ENCODE results near the gene BTF3L4.
"Not testable (repeated sequence)": the region's sequence is repeated elsewhere in the genome, so short reads cannot be mapped to it uniquely, and the experiment has no call there.

Gene BTF3L4

DNA sequence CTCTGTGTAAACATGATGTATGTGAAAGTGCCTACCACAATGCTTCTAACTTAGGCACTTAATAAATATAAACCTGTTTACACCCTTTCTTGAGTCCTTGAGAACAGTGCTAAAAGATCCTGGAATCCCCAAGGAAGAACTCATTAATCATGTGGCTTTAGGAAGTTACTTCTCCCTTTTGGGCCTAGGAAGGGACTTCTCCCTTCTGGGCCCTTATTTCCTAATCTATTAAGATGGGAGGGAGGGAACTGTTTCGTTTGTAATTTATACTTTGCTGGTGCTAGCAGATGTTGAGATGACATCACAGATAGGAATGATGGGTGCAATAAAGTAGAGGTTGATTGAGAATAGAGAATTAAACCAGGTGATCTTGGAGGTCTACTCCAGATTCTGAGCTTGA, 1.2 kb downstream of the BTF3L4 start:
- DNase-seq (ENCODE audit: insufficient read length) (no peak), FAIRE-seq (no peak)
- TF ChIP-seq TAF1 (IDR thresholded peaks at IDR 0.05; ENCODE audit: borderline replicate concordance, low read depth, low read length): no peak
- no peak for TF ChIP-seq POLR2AphosphoS5 (IDR thresholded peaks at IDR 0.05; ENCODE audit: low read depth, low read length)
- no peak for TF ChIP-seq POLR2A (IDR thresholded peaks at IDR 0.05; ENCODE audit: low read depth, low read length)

DNA sequence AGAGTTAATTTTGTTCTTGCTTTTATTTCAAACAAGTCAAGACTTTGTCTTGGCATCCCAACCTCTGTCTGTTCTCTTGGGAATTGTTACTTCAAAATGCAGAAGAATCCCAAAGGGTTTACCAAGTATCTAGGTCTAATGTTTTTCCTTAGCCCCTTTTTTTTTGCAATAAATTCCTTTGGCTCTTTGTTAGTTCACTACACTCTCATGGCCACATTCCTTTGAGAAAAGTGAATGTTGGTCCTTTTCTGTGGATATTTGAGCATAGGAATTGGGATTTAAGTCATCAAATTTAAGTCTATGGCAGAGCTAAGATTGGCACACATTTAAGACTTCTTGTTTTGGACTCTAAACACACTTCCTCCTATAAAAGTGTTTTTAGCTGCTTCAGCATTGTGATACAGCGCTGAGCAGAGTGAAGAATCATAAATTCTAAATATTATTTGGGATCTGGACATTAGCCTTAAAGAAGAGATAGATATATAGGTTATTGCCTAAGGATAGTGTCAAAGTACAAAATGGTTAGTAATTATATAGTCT, 1.9 kb downstream of the BTF3L4 start:
- DNase-seq (ENCODE audit: insufficient read length) (no peak), FAIRE-seq (no peak)
- no peak for TF ChIP-seq TAF1 (IDR thresholded peaks at IDR 0.05; ENCODE audit: borderline replicate concordance, low read depth, low read length)
- no peak for TF ChIP-seq POLR2A (IDR thresholded peaks at IDR 0.05; ENCODE audit: low read depth, low read length)

DNA sequence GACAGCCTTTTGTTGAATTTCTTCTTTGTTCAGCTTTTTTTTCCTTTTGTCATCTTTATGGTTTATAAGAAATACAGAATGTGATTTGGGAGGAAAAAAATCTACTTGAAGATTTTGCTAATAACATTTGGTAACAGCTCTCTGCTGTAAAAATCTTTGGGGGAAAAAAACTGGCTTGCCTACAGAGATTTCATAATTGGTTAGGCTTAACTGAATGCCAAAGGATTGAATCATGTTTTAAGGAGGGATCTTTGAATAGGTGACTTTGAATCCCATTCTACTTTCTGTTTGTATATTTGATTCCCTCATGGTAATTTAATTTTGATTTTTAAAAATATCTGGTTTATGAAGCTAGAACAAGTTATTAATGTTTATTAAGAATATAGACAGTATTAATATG, 3.2 kb downstream of the BTF3L4 start:
- no peak for FAIRE-seq
- no peak for DNase-seq (ENCODE audit: insufficient read length)
- no peak for TF ChIP-seq POLR2AphosphoS5 (IDR thresholded peaks at IDR 0.05; ENCODE audit: low read depth, low read length)
- no peak for TF ChIP-seq POLR2A (IDR thresholded peaks at IDR 0.05; ENCODE audit: low read depth, low read length)
- no peak for TF ChIP-seq TAF1 (IDR thresholded peaks at IDR 0.05; ENCODE audit: borderline replicate concordance, low read depth, low read length)

DNA sequence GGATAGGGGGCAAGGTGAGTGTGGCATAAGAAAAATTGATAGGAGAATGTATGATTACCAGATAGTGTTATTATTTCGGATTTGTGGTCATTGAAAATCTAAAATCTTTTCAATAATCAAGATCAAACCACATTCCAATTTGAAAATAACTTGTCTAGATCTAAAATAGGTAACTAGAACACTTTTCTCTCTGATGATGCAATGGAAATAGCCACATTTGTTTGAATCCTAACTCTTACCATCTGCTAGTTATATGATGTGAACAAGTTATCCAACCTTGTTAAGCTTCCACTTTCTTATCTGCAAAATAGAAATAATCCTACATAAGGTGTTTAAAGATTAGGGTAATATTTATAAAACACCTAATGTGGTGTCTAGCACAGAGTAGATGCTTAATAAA, 3.8 kb downstream of the BTF3L4 start:
- DNase-seq (ENCODE audit: insufficient read length): no peak
- no peak for TF ChIP-seq POLR2A (IDR thresholded peaks at IDR 0.05; ENCODE audit: low read depth, low read length)
- no peak for TF ChIP-seq TAF1 (IDR thresholded peaks at IDR 0.05; ENCODE audit: borderline replicate concordance, low read depth, low read length)
- no peak for FAIRE-seq

DNA sequence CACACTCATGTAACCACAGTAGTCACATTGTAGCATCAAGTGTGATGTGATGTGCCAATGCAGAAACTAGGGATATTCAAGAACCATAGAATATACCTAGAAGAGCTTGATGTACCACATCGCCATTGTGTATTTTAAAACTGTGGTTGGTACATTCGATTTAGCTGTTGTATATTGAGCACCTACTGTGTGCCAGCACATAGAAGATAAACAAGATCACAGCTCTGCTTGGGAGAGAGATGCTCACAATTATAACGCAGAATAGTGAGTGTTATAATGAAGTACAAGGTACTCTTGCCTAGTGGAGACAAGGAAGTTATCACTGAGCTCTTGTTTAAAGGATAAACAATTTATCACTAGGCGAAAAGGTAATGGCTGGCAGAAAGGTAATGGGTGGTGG, 4.7 kb downstream of the BTF3L4 start:
- FAIRE-seq: no peak
- DNase-seq (ENCODE audit: insufficient read length): no peak
- TF ChIP-seq POLR2AphosphoS5 (IDR thresholded peaks at IDR 0.05; ENCODE audit: low read depth, low read length): no peak
- no peak for TF ChIP-seq POLR2A (IDR thresholded peaks at IDR 0.05; ENCODE audit: low read depth, low read length)
- TF ChIP-seq TAF1 (IDR thresholded peaks at IDR 0.05; ENCODE audit: borderline replicate concordance, low read depth, low read length): no peak

DNA sequence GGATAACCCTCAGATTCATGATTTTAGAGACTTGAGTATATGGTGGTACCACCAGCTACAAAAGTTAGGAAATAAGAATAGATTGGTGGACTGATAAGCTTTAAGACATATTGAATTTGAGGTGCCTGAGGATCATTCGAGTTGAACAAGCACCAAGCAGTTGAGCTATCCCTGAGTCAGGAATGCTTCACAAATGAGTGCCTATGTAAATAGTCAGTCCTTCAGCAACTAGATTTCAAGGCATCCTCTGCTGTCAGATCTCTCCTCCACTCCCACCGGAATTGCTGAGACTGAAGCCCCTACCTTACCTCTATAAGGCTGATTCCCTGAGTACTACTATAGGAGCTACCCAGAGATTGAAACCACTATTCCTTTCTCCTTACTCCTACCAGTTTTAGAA, 7.1 kb downstream of the BTF3L4 start:
- DNase-seq (ENCODE audit: insufficient read length): no peak
- TF ChIP-seq TAF1 (IDR thresholded peaks at IDR 0.05; ENCODE audit: borderline replicate concordance, low read depth, low read length): no peak
- no peak for TF ChIP-seq POLR2AphosphoS5 (IDR thresholded peaks at IDR 0.05; ENCODE audit: low read depth, low read length)
- no peak for TF ChIP-seq POLR2A (IDR thresholded peaks at IDR 0.05; ENCODE audit: low read depth, low read length)
- no peak for FAIRE-seq

DNA sequence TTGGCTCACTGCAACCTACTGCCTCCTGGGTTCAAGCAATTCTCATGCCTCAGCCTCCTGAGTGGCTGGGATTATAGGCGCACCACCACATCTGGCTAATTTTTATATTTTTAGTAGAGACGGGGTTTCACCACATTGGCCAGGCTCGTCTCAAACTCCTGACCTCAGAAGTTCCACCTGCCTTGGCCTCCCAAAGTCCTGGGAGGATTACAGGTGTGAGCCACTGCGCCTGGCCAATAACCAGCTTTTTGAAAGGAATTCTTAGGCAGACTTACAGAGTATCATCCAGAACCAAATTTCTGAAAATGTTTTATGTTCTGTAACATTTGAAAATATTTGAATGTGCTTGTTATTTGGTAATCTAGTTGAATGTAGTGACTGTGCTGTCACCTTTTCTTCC, 14.6 kb downstream of the BTF3L4 start:
- DNase-seq (ENCODE audit: insufficient read length) (no peak), FAIRE-seq (no peak)
- TF ChIP-seq POLR2A (IDR thresholded peaks at IDR 0.05; ENCODE audit: low read depth, low read length) (no peak), POLR2AphosphoS5 (IDR thresholded peaks at IDR 0.05; ENCODE audit: low read depth, low read length) (no peak), TAF1 (IDR thresholded peaks at IDR 0.05; ENCODE audit: borderline replicate concordance, low read depth, low read length) (no peak)

DNA sequence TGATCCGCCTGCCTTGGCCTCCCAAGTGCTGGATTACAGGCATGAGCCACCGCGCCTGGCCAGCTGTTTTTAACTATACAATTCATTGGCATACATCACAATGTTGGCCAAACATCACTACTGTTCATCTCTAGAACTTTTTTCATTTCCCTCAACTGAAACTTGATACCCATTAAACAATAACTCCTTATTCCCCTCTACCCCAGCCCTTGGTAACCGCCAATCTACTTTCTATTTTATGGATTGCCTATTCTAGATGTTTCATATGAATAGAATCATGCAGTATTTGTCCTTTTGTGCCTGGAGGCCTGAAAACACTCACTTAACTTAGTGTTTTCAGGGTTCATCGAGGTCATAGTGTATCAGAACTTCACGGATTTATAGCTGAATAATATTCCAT, 16.2 kb downstream of the BTF3L4 start:
- DNase-seq (ENCODE audit: insufficient read length) (no peak), FAIRE-seq (no peak)
- TF ChIP-seq POLR2AphosphoS5 (IDR thresholded peaks at IDR 0.05; ENCODE audit: low read depth, low read length) (no peak), TAF1 (IDR thresholded peaks at IDR 0.05; ENCODE audit: borderline replicate concordance, low read depth, low read length) (no peak), POLR2A (IDR thresholded peaks at IDR 0.05; ENCODE audit: low read depth, low read length) (no peak)

DNA sequence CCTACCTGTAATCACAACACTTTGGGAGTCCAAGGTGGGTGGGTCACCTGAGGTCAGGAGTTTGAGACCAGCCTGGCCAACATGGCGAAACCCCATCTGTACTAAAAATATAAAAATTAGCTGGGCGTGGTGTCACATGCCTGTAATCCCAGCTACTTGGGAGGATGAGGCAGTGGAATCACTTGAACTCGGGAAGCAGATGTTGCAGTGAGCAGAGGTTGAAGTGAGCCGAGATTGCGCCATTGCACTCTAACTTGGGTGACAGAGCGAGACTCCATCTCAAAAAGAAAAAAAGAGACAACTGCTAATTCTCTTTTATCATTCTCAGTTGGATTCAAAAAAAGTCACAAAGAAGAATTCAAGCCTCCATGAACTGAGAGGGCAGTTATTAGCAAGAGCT, 21.2 kb downstream of the BTF3L4 start:
- FAIRE-seq; DNase-seq (ENCODE audit: insufficient read length): not testable (repeated sequence)

DNA sequence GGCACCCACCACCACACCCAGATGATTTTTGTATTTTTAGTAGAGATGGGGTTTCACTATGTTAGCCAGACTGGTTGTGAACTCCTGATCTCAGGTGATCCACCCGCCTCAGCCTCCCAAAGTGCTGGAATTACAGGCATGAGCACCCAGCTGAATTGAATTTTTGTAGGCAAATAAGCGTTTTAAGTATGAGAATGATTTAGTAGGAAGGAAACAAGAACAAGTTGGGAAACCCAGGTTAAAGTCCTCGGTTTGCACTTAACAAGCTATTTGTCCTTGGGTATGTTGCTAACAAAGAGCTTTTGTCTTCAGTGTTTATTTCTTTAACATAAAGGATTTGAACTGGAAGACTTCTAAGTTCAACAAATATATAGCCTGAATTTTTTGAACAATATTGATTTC, 23.9 kb downstream of the BTF3L4 start:
- TF ChIP-seq TAF1 (IDR thresholded peaks at IDR 0.05; ENCODE audit: borderline replicate concordance, low read depth, low read length) (no peak), POLR2A (IDR thresholded peaks at IDR 0.05; ENCODE audit: low read depth, low read length) (no peak)
- DNase-seq (ENCODE audit: insufficient read length): no peak
- no peak for FAIRE-seq

DNA sequence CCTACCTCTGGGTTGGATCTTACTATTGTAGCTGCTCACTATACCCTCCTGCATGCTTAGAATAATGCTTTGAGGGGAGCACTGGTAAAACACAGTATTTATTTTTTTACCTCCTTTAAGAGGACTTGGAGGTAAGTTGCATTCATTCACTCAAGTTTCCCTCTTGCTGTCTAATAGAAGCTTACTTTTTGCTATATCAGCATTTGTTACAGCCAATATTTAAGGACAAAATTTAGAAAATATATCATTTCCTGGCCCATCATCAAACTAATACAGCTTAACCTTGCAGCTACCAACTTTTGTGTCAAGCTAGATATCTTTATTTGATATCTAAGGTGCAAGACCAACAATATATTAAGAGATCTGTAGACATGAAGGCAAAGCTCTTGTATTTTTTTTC, 31.8 kb downstream of the BTF3L4 start:
- DNase-seq (ENCODE audit: insufficient read length): not testable (repeated sequence)

DNA sequence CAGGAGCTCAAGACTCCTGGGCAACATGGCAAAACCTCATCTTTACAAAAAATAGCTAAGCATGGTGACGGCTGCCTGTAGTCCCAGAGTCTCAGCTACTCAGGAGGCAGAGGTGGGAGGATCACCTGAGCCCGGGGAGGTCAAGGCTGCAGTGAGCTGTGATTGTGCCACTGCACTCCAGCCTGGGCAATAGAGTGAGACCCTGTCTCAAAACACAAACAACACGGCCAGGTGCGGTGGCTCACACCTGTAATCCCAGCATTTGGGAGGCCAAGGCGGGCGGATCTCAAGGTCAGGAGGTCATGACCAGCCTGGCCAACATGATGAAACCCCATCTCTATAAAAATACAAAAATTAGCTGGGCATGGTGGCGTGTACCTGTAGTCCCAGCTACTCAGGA, 38.2 kb downstream of the BTF3L4 start:
- DNase-seq (ENCODE audit: insufficient read length); FAIRE-seq: not testable (repeated sequence)

More for the DNA sequence above, 31.8 kb downstream of the BTF3L4 start:
- FAIRE-seq: not testable (repeated sequence)

DNA sequence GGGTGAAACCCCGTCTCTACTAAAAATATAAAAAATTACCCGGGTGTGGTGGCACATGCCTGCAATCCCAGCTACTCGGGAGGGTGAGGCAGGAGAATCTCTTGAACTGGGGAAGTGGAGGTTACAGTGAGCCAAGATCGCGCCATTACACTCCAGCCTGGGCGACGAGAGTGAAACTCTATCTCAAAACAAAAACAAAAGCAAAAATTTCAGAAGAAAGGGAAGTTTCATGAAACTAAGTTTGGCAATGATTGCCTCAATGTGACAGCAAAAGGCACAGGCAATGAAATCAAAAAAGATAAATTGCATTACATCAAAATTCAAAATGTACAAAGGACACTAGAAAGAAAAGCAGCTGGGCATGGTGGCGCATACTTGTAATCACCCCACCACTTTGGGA, 40.1 kb downstream of the BTF3L4 start:
- no peak for FAIRE-seq
- TF ChIP-seq POLR2A (IDR thresholded peaks at IDR 0.05; ENCODE audit: low read depth, low read length) (no peak), POLR2AphosphoS5 (IDR thresholded peaks at IDR 0.05; ENCODE audit: low read depth, low read length) (no peak), TAF1 (IDR thresholded peaks at IDR 0.05; ENCODE audit: borderline replicate concordance, low read depth, low read length) (no peak)

More for the DNA sequence above, 40.1 kb downstream of the BTF3L4 start:
- DNase-seq (ENCODE audit: insufficient read length): no peak
